ENCODE results near the gene WWC1.
A peak's percentile ranks its signal among the peaks of the same experiment; 100 is the strongest.

The WWC1 gene

DNA sequence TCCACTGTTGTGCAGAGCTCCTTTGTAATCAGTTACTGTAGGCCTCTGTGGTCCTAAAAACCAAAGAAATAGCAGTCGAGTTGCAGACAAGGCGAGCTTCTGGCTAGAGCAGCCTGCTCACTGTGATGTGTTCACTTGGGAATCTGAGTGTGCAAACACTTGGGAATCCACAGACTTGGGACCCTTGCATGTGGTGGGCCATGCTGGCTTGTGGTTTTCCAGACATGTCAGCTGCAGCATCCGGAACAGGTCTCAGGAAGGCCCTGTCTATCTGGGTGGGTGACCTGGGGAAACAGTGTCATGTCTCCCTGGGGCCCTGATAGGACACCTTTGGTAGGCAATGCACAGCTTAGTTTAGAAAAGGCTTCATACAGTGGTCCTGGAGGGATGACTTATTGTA, 66.4 kb downstream of the WWC1 start:
- Histone ChIP-seq H3K36me3 (ENCODE audit: low read depth) (no peaks in the 10 kb centered on the region), H3K27ac (ENCODE audit: poor library complexity, severe bottlenecking) (peak overlapping the region; percentile 3), H3K27me3 (ENCODE audit: insufficient read depth, poor library complexity, severe bottlenecking) (no peaks in the 10 kb centered on the region), H3K4me3 (ENCODE audit: severe bottlenecking) (no peak overlapping the region), H3K4me1 (ENCODE audit: insufficient read depth, poor library complexity, severe bottlenecking) (peaks cover 37% of the 10 kb centered on the region), H3K9me3 (ENCODE audit: severe bottlenecking) (no peaks in the 10 kb centered on the region)
- ATAC-seq (ENCODE audit: low read depth) (no peak), DNase-seq (ENCODE audit: low spot score) (no peak)
- TF ChIP-seq CTCF (IDR thresholded peaks at IDR 0.05; ENCODE audit: poor library complexity, severe bottlenecking) = no peak

DNA sequence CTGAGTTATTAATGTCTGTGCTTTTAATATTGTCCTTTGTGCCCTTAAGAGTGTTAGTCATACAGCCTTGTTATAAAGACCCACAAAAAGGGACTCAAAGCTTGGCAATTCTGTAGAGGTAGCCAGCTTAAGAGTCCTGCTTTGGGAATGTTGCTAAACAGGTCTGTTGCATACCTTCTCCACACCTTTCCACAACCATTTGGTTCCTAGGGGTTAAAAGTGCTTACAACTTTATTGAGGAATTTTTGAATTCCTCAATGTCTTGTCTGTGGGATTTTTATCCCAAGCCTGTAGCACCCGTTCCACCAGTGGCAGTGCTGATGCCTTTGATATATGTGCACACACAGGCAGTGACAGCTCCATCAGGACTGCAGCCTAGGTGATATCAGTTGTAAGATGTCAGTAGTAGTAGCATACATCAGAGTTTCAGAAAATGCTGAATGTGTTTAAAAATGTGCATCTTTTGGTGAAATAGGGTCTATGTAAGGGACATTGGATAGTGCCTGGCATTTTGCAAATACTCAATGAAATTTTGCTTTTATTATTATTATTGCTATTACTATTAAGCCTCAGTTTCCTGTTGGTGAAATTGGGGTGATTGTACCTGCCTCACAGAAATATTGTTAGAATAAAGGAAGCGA, 68.5 kb downstream of the WWC1 start:
- Histone ChIP-seq H3K4me1 (ENCODE audit: insufficient read depth, poor library complexity, severe bottlenecking) (peaks cover 48% of the 10 kb centered on the region), H3K9me3 (ENCODE audit: severe bottlenecking) (no peaks in the 10 kb centered on the region), H3K27me3 (ENCODE audit: insufficient read depth, poor library complexity, severe bottlenecking) (no peaks in the 10 kb centered on the region), H3K36me3 (ENCODE audit: low read depth) (no peaks in the 10 kb centered on the region), H3K4me3 (ENCODE audit: severe bottlenecking) (no peak overlapping the region), H3K27ac (ENCODE audit: poor library complexity, severe bottlenecking) (peak overlapping the region; percentile 99)
- DNase-seq (ENCODE audit: low spot score) (no peak), ATAC-seq (ENCODE audit: low read depth) (peak; percentile 44)
- no peak for TF ChIP-seq CTCF (IDR thresholded peaks at IDR 0.05; ENCODE audit: poor library complexity, severe bottlenecking)

DNA sequence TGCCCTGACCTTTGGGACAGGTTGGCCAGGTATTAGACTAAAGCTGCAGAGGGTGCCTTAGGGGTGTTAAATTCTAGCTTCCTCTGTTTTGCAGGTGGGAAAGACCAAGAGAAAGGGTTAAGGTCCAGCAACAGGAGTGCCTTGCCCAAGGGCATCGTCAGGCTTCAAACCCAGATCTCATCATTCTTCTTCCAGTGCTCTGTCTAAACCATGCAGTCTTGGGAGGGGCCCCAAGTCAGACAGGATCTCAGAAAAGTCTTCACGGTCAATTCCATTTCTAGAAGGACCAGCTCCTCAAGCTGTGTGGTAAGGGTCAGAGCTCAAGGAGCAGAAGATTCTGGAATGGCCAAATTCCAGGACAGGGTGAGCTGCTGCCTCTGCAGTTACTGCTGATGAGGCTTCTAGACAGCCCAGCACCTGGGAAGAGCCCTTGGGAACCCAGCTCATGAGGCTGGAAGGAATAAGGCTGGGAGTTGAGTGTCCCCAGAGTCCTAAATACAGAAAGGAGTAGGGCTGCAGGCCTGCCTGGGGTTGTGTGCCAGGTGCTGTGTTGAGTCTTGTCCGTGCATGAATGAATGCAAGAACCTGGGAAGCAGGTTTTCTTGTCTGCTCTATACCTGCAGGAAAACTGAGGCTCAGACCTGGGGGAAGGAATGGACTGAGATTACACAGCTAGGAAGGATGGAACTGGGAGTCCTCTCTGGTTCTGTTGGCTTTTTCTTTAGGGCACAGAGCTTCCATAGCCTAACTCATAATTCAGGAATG, 69.3 kb downstream of the WWC1 start:
- no peak for TF ChIP-seq CTCF (IDR thresholded peaks at IDR 0.05; ENCODE audit: poor library complexity, severe bottlenecking)
- Histone ChIP-seq H3K9me3 (ENCODE audit: severe bottlenecking) (no peaks in the 10 kb centered on the region), H3K36me3 (ENCODE audit: low read depth) (no peaks in the 10 kb centered on the region), H3K27me3 (ENCODE audit: insufficient read depth, poor library complexity, severe bottlenecking) (no peaks in the 10 kb centered on the region), H3K27ac (ENCODE audit: poor library complexity, severe bottlenecking) (peak overlapping the region; percentile 99), H3K4me1 (ENCODE audit: insufficient read depth, poor library complexity, severe bottlenecking) (peaks cover 55% of the 10 kb centered on the region), H3K4me3 (ENCODE audit: severe bottlenecking) (no peak overlapping the region)
- ATAC-seq (ENCODE audit: low read depth) (no peak), DNase-seq (ENCODE audit: low spot score) (no peak)

GRCh38 chr5:168362097-168362885, 70.8 kb downstream of the WWC1 start:
- H3K4me3 ChIP-seq (ENCODE audit: severe bottlenecking) = no peak overlapping the region
- H3K27ac ChIP-seq (ENCODE audit: poor library complexity, severe bottlenecking) = peak overlapping the region; percentile 99
- ATAC-seq (ENCODE audit: low read depth) (no peak), DNase-seq (ENCODE audit: low spot score) (no peak)
- TF ChIP-seq CTCF (IDR thresholded peaks at IDR 0.05; ENCODE audit: poor library complexity, severe bottlenecking) = no peak
- no peaks in the 10 kb centered on the region for H3K27me3 ChIP-seq (ENCODE audit: insufficient read depth, poor library complexity, severe bottlenecking)
- H3K4me1 ChIP-seq (ENCODE audit: insufficient read depth, poor library complexity, severe bottlenecking) = peaks cover 67% of the 10 kb centered on the region
- no peaks in the 10 kb centered on the region for H3K36me3 ChIP-seq (ENCODE audit: low read depth)
- H3K9me3 ChIP-seq (ENCODE audit: severe bottlenecking) = no peaks in the 10 kb centered on the region

Measured in RWPE2 (cell line).